ENCODE measurements around the gene BMX. TPM values are rescaled to one million over a fixed set of nuclear protein-coding genes. Genes with fewer than 3 reads are reported as not detected.

BMX gene
- 8.7 TPM for total RNA-seq (ENCODE audit: insufficient read depth, low replicate concordance)

GRCh38 chrX:15500497-15500966 is at the start of gene BMX:
BMX (plus strand) TSS chrX:15500807; CDS start chrX:15508354, 7,547 bp downstream.
- peak; percentile 11 for DNase-seq (ENCODE audit: low spot score)

GRCh38 chrX:15451913-15452312 is 48.7 kb upstream of the BMX start:
- peak; percentile 12 for DNase-seq (ENCODE audit: low spot score)

- DNase-seq (ENCODE audit: low spot score), result no peak
These were observed 35.9 kb upstream of the BMX start for GRCh38 chrX:15464704-15465103.

GRCh38 chrX:15465347-15465746 is 35.3 kb upstream of the BMX start:
- DNase-seq (ENCODE audit: low spot score), result peak; percentile 1

GRCh38 chrX:15465896-15466651 is 34.5 kb upstream of the BMX start:
- DNase-seq (ENCODE audit: low spot score), result no peak

- DNase-seq (ENCODE audit: low spot score), result peak; percentile 58
These were observed 32.6 kb upstream of the BMX start for GRCh38 chrX:15468036-15468435.

- DNase-seq (ENCODE audit: low spot score), result no peak
These were observed 31.0 kb upstream of the BMX start for GRCh38 chrX:15469613-15470012.

GRCh38 chrX:15471028-15471427 is 29.6 kb upstream of the BMX start:
- peak; percentile 63 for DNase-seq (ENCODE audit: low spot score)

GRCh38 chrX:15472531-15472930 is 28.1 kb upstream of the BMX start:
- no peak for DNase-seq (ENCODE audit: low spot score)

- DNase-seq (ENCODE audit: low spot score), result no peak
These were observed 26.6 kb upstream of the BMX start for GRCh38 chrX:15474028-15474427.

GRCh38 chrX:15475021-15475420 is 25.6 kb upstream of the BMX start:
- no peak for DNase-seq (ENCODE audit: low spot score)

- DNase-seq (ENCODE audit: low spot score), result no peak
These were observed 25.1 kb upstream of the BMX start for GRCh38 chrX:15475486-15475885.

- no peak for DNase-seq (ENCODE audit: low spot score)
These were observed 16.7 kb upstream of the BMX start for GRCh38 chrX:15483891-15484290.

- DNase-seq (ENCODE audit: low spot score), result no peak
These were observed 8.1 kb upstream of the BMX start for GRCh38 chrX:15492469-15492868.

- peak; percentile 84 for DNase-seq (ENCODE audit: low spot score)
These were observed 7.3 kb upstream of the BMX start, which contains the start of gene PIR for GRCh38 chrX:15493118-15493962. PIR (minus strand) TSS chrX:15493333; CDS start chrX:15491257, 2,076 bp downstream.

- DNase-seq (ENCODE audit: low spot score), result no peak
These were observed 4.8 kb upstream of the BMX start for GRCh38 chrX:15495801-15496200.

GRCh38 chrX:15496824-15497223 is 3.8 kb upstream of the BMX start:
- no peak for DNase-seq (ENCODE audit: low spot score)

GRCh38 chrX:15497865-15498264 is 2.7 kb upstream of the BMX start:
- DNase-seq (ENCODE audit: low spot score), result no peak

GRCh38 chrX:15498741-15499140 is 1.9 kb upstream of the BMX start:
- DNase-seq (ENCODE audit: low spot score), result no peak

GRCh38 chrX:15499976-15500375 is 631 bp upstream of the BMX start:
- DNase-seq (ENCODE audit: low spot score), result no peak

GRCh38 chrX:15501506-15501905 is 899 bp downstream of the BMX start:
- DNase-seq (ENCODE audit: low spot score), result no peak

GRCh38 chrX:15504661-15505060 is 4.1 kb downstream of the BMX start:
- no peak for DNase-seq (ENCODE audit: low spot score)

GRCh38 chrX:15505101-15505500 is 4.5 kb downstream of the BMX start:
- no peak for DNase-seq (ENCODE audit: low spot score)
